Progenitor cell of endocrine pancreas (in vitro differentiated cells): ENCODE measurements around the gene DYTN. TPM values are rescaled to one million over a fixed set of nuclear protein-coding genes. Genes with fewer than 3 reads are reported as not detected.

Experiments used
- DNase-seq: peaks from one replicate; pipeline ENCODE4 v3.0.0; 2021; ENCODE audit warnings: low spot score; ENCODE audit not compliant: unreplicated experiment
- H3K27ac Mint-ChIP-seq: 2 replicates; pipeline ENCODE4 v1.8.0; 2021; ENCODE audit warnings: mild to moderate bottlenecking, moderate library complexity, mixed read lengths
- H3K27me3 Mint-ChIP-seq: 2 replicates; pipeline ENCODE4 v1.8.0; 2021; ENCODE audit warnings: mixed read lengths
- H3K36me3 Mint-ChIP-seq: 2 replicates; pipeline ENCODE4 v1.8.0; 2022; ENCODE audit warnings: mixed read lengths; ENCODE audit not compliant: insufficient read depth
- H3K4me1 Mint-ChIP-seq: 2 replicates; pipeline ENCODE4 v1.8.0; 2021; ENCODE audit warnings: low read depth, mixed read lengths
- H3K4me3 Mint-ChIP-seq: 2 replicates; pipeline ENCODE4 v1.8.0; 2021; ENCODE audit warnings: low read depth, mild to moderate bottlenecking, moderate library complexity, mixed read lengths
- H3K9me3 Mint-ChIP-seq: 2 replicates; pipeline ENCODE4 v1.8.0; 2021; ENCODE audit warnings: low read depth, mixed read lengths
- CTCF ChIP-seq: fragments of 200-600 bp; sonication (generic); IDR thresholded peaks from one replicate; pipeline ENCODE4 v1.5.0; 2021; ENCODE audit warnings: antibody characterized with exemption, mild to moderate bottlenecking; ENCODE audit not compliant: unreplicated experiment
- total RNA-seq: library from RNA; stranded (reverse); gene quantifications from 2 replicates; pipeline ENCODE4 v1.2.1, GENCODE V29; 2021

DYTN gene
- total RNA-seq, 1 donor from 2014 or later: not detected

DNA sequence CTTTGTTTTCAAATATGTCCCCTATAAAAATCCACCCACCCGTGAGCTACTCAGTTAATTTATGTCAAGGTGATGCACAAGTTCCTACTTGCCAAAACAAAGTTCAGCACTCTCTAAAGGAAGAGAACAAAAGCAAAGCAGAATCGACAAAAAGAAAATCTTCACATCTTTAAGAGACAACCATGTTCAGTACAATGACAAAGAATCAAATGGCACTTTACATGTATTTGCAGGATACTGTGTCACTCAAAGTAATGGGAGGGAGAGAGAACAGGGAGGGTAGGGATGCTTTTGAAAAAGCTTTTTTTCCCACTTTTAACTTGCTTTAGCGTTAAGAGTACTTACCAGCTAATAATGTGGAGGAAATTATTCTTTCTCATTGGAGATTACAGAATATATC is 115.0 kb downstream of the DYTN start:
- Mint-ChIP-seq H3K27me3 (no peaks in the 10 kb centered on the region), H3K9me3 (no peaks in the 10 kb centered on the region), H3K36me3 (no peaks in the 10 kb centered on the region), H3K4me1 (no peaks in the 10 kb centered on the region), H3K4me3 (no peak overlapping the region), H3K27ac (no peak overlapping the region)
- no peak for DNase-seq
- TF ChIP-seq CTCF: no peak

Other genes starting within 250 kb of the DYTN start
- not detected in 2 replicates for gene FAM237A, start 75.9 kb downstream of the DYTN start, total RNA-seq
- gene MDH1B, start 46.9 kb upstream of the DYTN start, total RNA-seq: 2.8 and 3.0 TPM in 2 replicates
- gene FASTKD2, start 47.2 kb upstream of the DYTN start, total RNA-seq: 28.3 and 28.6 TPM in 2 replicates
- 0.24 TPM in 1 of 2 replicates, not detected in the other for gene CPO, start 221.1 kb upstream of the DYTN start, total RNA-seq